Testis (tissue), 2 donors: ENCODE measurements around the gene TIGIT.

ENCODE experiments used
- POLR2A ChIP-seq: fragments of 450-650 bp; IDR thresholded peaks from one replicate; pipeline ENCODE4 v1.6.1; 2017; ENCODE audit warnings: antibody characterized with exemption, mild to moderate bottlenecking, moderate library complexity
- TF ChIP-seq, protein P1 (sequence below), 3 experiments: fragments of 450-650 bp in 2 of 3; fragments of 200-600 bp in 1 of 3; sonication (generic) in 1 of 3; IDR thresholded peaks; one replicate each; pipeline ENCODE4 v1.5.1; 2016 to 2019; ENCODE audit warnings: antibody characterized with exemption in 3 of 3, mild to moderate bottlenecking in 2 of 3, moderate library complexity in 1 of 3

DNA sequence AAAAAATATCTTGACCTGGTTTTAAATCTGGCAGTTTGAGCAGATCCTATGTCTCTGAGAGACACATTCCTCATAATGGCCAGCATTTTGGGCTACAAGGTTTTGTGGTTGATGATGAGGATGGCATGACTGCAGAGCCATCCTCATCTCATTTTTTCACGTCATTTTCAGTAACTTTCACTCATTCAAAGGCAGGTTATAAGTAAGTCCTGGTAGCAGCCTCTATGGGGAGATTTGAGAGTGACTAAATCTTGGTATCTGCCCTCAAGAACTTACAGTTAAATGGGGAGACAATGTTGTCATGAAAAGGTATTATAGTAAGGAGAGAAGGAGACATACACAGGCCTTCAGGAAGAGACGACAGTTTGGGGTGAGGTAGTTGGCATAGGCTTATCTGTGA lies 14.5 kb downstream of the TIGIT start:
- TF ChIP-seq, protein P1, sequence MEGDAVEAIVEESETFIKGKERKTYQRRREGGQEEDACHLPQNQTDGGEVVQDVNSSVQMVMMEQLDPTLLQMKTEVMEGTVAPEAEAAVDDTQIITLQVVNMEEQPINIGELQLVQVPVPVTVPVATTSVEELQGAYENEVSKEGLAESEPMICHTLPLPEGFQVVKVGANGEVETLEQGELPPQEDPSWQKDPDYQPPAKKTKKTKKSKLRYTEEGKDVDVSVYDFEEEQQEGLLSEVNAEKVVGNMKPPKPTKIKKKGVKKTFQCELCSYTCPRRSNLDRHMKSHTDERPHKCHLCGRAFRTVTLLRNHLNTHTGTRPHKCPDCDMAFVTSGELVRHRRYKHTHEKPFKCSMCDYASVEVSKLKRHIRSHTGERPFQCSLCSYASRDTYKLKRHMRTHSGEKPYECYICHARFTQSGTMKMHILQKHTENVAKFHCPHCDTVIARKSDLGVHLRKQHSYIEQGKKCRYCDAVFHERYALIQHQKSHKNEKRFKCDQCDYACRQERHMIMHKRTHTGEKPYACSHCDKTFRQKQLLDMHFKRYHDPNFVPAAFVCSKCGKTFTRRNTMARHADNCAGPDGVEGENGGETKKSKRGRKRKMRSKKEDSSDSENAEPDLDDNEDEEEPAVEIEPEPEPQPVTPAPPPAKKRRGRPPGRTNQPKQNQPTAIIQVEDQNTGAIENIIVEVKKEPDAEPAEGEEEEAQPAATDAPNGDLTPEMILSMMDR (IDR thresholded peaks at IDR 0.05) = no peak
- TF ChIP-seq POLR2A = no peak
